Stimulated activated CD4-positive, alpha-beta T cell treated with anti-CD3 and anti-CD28 coated beads, TNF-alpha, amount 100 ng/mL, for 4 hours (primary cell): ENCODE data around the gene PIH1D1.

ENCODE experiments used
- DNase-seq, 3 experiments: peaks; one replicate each; pipeline ENCODE4 v3.0.0-alpha.2; 2020; ENCODE audit warnings: low read depth in 3 of 3

The PIH1D1 gene

DNA sequence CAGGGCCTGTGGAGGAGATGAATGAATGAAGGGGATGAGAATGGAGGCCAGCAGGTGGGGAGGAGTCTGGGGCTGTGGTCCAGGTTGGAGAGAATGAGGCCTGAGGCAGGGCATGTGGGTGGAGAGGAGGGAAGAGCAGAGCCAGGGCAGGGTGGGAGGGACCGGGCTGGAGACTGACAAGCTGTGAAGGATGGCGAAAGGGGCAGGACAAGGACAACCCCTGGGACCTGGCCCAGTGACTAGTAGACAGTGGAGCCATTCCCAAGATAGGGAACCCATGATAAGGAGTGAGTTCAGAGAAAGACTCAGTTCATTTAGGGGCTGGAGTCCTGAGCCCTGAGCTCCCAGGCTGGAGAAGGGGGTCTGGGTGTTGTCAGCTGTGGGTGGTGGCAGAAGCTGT lies 31.4 kb downstream of the PIH1D1 start:
- no peak for DNase-seq

- no peak for DNase-seq
These were observed 32.4 kb downstream of the PIH1D1 start for GRCh38 chr19:49419173-49419572.

DNA sequence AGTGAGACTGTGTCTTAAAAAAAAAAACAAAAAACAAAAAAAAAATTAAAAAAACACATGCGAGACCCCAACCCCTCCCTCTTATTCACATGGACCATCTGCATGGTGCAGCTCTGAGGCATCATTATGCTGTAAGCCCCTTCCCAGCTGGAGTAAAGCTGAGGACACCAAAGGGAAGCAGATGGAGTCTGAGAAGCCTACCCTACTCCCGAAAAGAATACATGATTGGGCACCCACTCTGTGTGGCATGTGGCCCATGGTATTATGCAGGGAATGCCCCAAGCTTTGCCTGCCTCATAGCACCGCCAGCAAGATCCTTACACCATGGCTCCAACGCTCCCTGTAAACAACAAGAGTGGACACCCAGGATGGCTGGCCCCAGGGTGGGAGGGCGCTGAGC lies 33.1 kb downstream of the PIH1D1 start:
- no peak for DNase-seq

GRCh38 chr19:49417088-49417487 lies 34.5 kb downstream of the PIH1D1 start:
- DNase-seq, result no peak

- DNase-seq, result no peak
These were observed 35.8 kb downstream of the PIH1D1 start for GRCh38 chr19:49415810-49416200.

DNA sequence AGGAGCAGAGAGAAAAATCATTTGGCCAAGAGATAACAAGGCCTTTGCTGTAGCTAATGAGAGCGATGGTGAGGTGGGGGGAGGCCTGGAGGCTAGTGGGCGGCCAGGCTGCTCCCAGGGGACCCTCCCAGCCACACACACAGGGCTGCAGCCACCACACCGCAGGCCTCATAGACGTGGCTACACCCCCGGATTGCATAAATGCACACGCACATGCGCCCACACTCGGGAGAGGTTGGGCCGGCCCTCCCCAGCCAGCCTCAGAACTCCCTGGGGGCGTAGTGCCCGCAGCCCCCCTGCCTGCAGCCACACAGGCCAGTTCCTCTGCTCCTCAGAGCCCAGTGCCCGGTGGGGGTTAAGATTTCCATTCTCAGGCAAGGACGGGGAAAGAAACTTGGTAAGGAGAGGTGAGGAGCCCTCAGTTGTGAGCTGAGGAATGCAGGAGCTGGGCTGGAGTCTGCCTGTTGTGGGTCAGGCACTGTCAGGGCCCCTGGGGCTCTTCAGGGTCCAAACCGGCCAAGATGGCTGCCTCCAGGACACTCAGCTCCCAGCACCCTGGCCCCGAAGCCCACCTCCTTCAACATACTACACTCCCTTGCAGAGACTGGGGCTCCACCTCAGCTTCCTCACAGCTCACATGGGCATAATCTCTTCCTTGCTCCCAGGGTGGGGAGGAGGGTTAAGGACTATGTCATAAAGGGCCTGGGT lies 36.4 kb downstream of the PIH1D1 start:
- DNase-seq, result no peak

DNA sequence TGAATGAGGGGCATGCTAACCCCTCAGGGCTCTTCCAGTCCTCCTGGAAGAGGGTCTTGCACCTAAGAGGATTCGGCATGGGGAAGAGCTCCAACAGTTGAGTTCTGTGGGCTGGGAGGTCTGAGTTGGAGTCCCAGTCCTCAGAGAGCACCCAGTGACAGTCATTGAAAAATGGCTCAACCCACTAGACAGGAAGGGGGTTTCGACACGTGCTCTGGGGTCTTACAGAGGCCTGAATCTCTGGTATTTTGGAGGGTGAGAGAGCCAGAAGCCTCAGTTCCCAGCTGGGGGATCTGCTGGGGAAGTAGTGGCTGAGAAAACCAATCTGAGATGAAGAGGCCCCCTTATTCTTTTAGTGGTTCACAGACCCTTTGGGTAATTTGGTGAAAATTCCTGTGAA lies 37.4 kb downstream of the PIH1D1 start:
- no peak for DNase-seq

GRCh38 chr19:49413348-49413747 lies 38.3 kb downstream of the PIH1D1 start:
- DNase-seq, result no peak

DNA sequence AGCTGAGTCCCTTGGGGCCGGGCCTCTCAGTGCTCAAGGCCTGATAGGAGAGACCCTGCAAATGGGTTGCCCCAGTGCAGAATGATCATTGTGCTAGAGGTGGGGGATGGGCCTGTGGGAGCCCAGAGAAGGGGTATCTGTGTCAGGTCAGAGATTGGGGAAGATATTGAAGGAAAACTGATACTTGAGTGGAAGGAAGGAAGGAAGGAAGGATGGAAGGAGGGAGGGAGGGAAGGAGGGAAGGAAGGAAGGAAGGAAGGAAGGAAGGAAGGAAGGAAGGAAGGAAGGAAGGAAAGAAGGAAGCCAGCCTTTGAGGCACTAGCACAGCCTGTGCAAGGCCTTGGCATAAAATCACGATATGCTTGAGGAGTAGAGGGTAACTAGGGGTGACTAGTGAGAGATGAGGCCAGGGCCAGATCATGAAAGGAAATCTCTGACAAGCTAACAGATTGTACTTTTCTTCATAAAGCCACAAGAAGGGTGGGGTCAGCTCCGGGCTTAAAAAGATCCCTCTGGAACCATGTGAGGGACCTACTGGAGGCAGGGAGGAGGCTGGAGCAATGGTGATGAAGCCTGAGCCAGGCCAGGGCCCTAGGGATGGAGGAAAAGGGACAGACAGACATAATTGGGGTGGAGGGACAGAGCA lies 39.8 kb downstream of the PIH1D1 start:
- no peak for DNase-seq

GRCh38 chr19:49409441-49410029 lies 42.1 kb downstream of the PIH1D1 start:
- DNase-seq, result no peak

DNA sequence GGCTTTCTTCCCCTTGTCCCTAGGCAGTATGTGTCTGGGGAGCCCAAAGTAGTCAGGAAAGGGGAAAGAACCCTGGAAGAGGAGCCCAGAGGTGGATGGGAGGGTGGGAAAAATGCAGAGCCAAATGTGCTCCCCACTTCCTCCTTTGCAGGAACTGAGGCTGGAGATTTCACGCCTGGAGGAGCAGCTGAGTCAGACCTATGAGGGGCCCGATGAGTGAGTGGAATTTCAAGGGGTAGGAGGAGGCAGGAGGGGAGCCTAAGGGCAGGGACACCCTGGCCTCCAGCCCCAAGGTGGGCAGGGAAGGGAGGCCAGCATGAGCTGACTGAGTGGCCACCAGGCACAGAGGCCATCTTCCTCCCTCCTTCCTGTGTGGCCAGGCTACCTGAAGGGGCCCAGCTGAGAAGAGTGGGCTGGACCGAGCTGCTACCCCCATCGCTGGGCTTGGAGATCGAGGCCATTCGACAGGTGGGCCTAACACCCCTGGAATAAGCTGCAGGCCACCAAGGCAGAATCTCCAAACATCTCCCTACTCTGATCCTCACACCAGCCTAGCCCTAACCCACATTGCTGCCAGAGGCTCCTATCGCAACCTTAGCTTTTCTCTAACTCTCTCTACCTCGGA lies 42.7 kb downstream of the PIH1D1 start:
- no peak for DNase-seq

DNA sequence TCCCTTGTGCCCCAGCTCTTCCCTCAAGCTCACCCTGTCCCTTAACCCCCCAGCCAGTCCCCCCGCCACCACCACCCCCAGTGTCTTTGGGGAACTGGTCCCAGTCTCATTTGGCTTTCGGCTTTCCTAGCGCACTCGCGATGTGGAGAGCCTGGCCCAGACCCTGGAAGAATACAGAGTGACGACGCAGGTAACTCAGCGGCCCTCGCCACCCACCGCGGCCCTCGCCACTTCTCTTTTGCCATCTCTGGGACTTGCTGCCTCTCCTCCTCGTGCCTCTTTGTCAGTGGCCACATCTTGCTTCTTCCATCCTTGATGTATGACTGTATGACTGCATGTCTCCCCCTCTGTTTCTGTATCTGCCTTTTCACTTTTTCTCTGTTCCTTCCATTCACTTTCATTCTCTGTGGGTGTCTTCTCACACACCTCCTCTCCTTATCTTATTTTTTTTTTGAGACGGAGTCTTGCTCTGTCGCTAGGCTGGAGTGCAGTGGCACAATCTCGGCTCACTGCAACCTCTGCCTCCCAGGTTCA lies 44.1 kb downstream of the PIH1D1 start:
- DNase-seq, result no peak

DNA sequence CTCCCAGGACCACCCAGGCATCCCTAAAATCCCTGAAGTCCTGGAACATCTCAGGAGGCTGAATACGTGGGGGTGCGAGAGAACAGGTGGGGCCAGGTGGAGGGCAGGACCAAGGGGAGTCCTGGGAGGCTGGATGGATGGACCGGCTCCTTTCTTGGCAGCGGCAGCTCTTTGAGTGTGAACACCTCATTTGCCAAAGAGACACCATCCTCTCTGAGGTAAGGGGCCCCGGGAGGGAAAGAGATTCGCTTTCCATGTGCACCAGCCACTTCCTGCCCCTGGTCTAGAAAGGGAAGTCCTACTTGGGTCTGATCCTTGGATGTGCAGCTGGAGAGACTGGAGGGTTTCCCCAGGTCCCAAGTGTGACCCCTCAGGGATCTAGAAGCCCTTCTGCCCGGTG lies 44.5 kb downstream of the PIH1D1 start:
- DNase-seq, result no peak

DNA sequence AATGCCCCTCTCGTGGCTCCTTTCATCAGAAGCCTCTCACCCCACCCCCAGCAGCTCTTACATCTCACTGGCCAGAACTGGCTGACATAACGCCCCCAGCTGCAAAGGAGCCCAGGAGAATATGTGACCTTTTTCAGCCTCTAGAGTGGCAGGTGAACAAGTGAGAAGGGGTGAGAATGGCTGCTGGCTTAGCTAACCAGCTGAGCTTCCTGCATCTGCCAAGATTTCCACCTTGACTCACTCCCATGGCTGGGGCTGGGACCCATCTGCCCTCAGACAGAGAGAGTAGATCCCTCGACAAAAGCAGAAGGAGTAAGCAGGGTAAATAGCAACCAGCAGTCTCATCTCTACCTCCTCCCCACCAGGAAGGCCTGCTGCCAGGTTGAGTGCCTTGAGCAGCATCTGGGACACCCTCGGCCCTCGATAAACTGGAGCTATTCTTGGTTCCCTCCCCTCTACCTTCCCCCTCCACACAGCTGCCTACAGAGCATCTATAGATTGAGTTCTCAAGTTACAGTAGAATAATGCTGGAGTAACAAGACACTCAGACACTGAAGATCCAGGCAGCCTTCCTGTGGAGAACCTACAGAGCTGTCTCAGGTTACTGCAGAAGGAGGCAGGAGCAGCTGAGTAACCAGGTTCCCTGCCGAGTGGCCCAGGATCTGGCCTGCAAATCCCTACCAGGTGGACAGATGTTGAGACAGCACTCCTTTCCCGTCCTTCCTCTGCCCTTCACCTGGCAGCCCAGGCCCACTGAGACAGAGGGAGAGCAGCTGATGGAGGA lies 48.0 kb downstream of the PIH1D1 start:
- no peak for DNase-seq

DNA sequence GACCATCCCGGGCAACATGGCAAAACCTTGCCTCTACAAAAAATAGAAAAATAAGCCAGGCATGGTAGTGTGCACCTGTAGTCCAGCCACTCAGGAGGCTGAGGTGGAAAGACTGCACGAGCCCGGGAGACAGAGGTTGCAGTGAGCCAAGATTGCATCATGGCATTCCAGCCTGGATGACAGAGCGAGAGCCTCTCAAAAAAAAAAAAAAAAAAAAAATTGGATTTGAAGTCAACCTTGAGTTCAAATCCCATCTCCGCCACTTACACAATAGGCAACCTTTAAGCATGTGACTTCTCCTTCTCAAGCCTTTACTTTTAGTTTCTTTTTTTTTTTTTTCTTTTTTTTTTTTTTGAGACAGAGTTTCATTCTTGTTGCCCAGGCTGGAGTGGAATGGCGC lies 51.6 kb downstream of the PIH1D1 start:
- DNase-seq, result no peak

DNA sequence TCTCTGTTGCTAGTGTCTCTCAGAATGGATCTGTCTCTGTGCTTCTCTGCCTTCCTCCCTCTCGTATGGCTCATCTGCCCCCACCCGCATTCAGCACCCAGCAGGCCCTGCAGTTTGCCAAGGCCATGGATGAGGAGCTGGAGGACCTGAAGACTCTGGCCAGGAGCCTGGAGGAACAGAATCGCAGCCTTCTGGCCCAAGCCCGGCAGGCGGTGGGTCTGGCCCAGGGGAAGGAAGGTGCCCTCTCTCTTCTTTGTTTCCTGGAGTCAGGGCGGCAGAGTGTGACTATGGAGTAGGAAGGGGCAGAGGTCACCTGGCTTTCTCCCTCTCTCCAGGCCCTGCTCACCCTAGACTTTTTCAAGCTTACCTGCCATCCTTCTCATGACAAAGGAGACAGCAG lies 52.7 kb downstream of the PIH1D1 start:
- no peak for DNase-seq

GRCh38 chr19:49398001-49398615 lies 53.5 kb downstream of the PIH1D1 start:
- DNase-seq, result no peak

GRCh38 chr19:49396738-49397505 lies 54.7 kb downstream of the PIH1D1 start:
- DNase-seq, result no peak
